SK-N-SH (cell line): ENCODE results near the gene PUS1.
A peak's percentile ranks its signal among the peaks of the same experiment; 100 is the strongest.

Source experiments
- RAD21 ChIP-seq: IDR thresholded peaks from 2 replicates; pipeline ENCODE4 v1.6.1; 2012; ENCODE audit warnings: mild to moderate bottlenecking, low read length
- SIN3A ChIP-seq: IDR thresholded peaks from 2 replicates; pipeline ENCODE4 v1.6.1; 2012; ENCODE audit warnings: low read depth, mild to moderate bottlenecking, low read length, moderate library complexity, borderline replicate concordance
- TEAD4 ChIP-seq: IDR thresholded peaks from 2 replicates; pipeline ENCODE4 v1.4.0; 2012; ENCODE audit warnings: mild to moderate bottlenecking, borderline replicate concordance; ENCODE audit not compliant: insufficient read depth
- YY1 ChIP-seq: IDR thresholded peaks from 2 replicates; pipeline ENCODE4 v1.4.0; 2012; ENCODE audit warnings: low read depth, mild to moderate bottlenecking
- TF ChIP-seq, protein P1 (sequence below): fragments of 200-600 bp; sonication (generic); IDR thresholded peaks from 2 replicates; pipeline ENCODE4 v1.6.1; 2017; ENCODE audit warnings: antibody characterized with exemption, mild to moderate bottlenecking, moderate library complexity

DNA sequence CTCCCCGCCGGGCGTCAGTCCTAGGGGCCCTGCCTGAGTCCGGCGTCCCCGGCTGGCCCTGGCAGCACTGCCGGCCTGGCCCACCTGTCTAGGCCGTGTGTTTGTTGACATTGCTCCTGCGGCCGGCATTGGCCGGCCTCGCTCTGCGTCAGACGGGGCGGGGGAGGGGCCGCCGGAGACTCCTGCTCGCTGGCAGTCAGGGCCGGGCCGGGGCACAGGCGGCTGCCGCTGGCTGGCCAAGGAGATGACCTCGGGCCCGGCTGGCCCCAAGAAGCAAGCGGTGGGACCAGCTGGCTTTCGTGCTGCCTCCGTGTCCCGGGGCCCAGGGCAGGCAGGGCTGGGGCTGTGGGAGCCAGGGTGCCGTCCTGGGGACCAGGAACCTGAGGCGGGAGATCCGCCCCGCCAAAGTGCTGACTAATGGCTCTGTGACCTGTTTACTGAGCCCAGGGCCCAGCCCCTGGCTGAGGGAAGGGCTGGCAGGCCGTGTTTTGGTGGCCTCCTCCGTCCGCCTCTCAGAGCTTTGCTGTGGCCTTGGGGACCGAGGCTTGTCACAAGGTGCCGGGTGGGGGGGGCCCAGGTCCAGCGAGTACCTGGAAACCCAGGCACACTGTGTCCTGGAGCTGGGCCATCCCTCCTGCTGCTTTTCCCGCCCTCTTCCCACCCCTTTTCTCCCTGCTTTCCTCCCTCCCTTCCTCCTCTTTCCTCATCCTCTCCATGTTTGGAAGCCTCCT is 32.8 kb upstream of the PUS1 start:
- no peak for TF ChIP-seq RAD21
- TF ChIP-seq, protein P1, sequence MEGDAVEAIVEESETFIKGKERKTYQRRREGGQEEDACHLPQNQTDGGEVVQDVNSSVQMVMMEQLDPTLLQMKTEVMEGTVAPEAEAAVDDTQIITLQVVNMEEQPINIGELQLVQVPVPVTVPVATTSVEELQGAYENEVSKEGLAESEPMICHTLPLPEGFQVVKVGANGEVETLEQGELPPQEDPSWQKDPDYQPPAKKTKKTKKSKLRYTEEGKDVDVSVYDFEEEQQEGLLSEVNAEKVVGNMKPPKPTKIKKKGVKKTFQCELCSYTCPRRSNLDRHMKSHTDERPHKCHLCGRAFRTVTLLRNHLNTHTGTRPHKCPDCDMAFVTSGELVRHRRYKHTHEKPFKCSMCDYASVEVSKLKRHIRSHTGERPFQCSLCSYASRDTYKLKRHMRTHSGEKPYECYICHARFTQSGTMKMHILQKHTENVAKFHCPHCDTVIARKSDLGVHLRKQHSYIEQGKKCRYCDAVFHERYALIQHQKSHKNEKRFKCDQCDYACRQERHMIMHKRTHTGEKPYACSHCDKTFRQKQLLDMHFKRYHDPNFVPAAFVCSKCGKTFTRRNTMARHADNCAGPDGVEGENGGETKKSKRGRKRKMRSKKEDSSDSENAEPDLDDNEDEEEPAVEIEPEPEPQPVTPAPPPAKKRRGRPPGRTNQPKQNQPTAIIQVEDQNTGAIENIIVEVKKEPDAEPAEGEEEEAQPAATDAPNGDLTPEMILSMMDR: no peak
- peak; percentile 94 for TF ChIP-seq SIN3A
- TF ChIP-seq TEAD4: no peak
- 0 out of 2 replicates have a peak, but pooled peaks have one; percentile 21 for TF ChIP-seq YY1
